Measurements from ENCODE around the gene LDLRAD3. TPM values are rescaled to one million over a fixed set of nuclear protein-coding genes. Genes with fewer than 3 reads are reported as not detected.

LDLRAD3 gene
- total RNA-seq, 1 donor = 3.9 TPM

DNA sequence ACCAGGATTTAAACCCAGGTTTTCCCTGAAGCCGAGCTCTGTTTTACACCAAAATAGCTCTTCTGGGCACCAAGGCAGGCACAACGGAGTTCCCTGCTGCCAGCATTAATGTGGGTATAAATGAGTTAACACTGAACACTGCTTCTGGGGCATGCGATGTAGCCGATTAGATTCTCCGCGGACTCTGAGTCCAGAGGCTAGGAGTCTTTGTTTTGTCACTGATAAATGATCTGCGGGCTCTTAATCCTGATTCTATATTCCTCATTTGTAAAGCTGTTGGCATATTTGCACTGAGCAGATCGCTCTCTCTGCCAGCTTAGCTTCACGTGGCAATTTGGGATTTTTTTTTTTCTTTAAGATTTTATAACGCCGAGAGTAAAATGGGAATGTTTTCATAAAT lies 16.8 kb upstream of the LDLRAD3 start:
- no peak for DNase-seq (ENCODE audit: low read depth)
- H3K4me3 ChIP-seq (ENCODE audit: low read depth, low read length) = no peak overlapping the region

DNA sequence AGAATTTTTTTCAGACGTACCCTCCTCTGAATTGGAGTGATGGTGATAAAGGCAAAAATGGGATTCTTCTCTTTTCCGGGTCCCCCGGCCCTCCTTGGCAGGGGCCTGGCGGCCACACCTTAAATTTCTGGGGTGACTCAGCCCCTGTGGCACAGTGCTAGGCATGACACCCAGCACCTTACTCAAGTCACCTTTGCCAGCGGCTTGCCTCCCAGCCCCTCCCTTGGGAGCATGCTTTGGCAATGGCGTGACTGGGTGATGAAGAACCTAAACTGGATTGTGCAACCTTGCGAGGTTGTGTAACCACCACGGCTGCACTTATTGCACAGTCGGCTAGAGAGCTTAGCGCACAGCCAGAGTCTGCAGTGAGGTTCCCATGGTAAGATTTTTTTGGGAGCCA lies 16.2 kb upstream of the LDLRAD3 start:
- peak; percentile 85 for DNase-seq (ENCODE audit: low read depth)
- TF ChIP-seq CTCF (IDR thresholded peaks at IDR 0.05; ENCODE audit: insufficient read depth, low read depth, low read length) = no peak
- H3K4me3 ChIP-seq (ENCODE audit: low read depth, low read length) = no peak overlapping the region

More for the DNA sequence above, 16.8 kb upstream of the LDLRAD3 start:
- TF ChIP-seq CTCF (IDR thresholded peaks at IDR 0.05; ENCODE audit: insufficient read depth, low read depth, low read length) = no peak

DNA sequence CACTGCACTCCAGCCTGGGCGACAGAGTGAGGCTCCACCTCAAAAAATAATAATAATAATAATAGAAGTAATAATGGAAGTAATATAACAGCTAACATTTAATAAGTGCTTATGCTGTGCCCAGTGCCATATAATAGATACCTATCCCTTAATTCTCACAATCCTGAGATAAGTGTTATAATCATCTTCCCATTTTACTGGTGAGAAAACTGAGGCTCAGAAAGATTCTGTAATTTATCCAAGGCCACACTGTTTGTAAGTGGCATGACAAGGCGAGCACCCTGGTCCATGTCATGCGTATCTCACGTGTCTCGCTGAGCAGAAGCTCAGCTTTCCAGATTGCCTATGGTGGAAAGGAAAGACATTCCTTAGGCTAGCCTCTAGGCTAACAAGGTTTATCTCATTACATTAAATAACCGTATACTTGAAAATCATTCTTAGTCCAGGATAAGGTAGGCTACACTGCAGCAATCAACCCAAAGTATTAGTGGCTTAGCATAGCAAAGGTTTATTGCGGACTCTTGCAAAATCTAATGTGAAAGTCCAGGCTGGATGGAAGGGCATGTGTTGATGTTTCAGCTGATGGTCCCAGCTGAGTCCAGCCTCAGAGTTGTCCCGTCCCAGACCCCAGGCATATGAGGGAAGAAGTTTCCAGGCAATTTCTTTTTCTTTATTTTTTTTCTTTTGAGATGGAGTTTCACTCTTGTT lies 15.0 kb upstream of the LDLRAD3 start:
- H3K4me3 ChIP-seq (ENCODE audit: low read depth, low read length) = no peak overlapping the region
- no peak for DNase-seq (ENCODE audit: low read depth)
- no peak for TF ChIP-seq CTCF (IDR thresholded peaks at IDR 0.05; ENCODE audit: insufficient read depth, low read depth, low read length)

DNA sequence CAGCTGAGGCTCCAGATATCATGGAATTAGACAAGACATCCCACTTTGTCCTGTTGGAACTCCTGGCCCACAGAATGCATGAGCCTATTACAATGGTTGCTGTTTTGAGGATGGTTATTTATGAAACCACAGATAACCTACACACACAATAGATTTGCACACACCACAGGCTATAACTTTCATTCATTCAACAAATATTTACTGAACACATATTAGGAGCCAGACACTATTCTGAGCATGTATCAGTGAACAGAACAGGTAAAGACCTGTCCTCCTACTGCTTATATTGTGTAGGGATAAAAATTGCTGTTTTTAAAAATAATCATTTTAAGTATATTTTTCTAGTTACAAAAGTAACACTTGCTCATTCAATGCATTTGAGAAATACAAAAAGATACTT lies 13.4 kb upstream of the LDLRAD3 start:
- DNase-seq (ENCODE audit: low read depth) = no peak
- TF ChIP-seq CTCF (IDR thresholded peaks at IDR 0.05; ENCODE audit: insufficient read depth, low read depth, low read length) = no peak
- no peak overlapping the region for H3K4me3 ChIP-seq (ENCODE audit: low read depth, low read length)

- H3K4me3 ChIP-seq (ENCODE audit: low read depth, low read length) = no peak overlapping the region
- no peak for TF ChIP-seq CTCF (IDR thresholded peaks at IDR 0.05; ENCODE audit: insufficient read depth, low read depth, low read length)
- no peak for DNase-seq (ENCODE audit: low read depth)
These were observed 11.7 kb upstream of the LDLRAD3 start for GRCh38 chr11:35932121-35932520.

- H3K4me3 ChIP-seq (ENCODE audit: low read depth, low read length) = no peak overlapping the region
- TF ChIP-seq CTCF (IDR thresholded peaks at IDR 0.05; ENCODE audit: insufficient read depth, low read depth, low read length) = no peak
- no peak for DNase-seq (ENCODE audit: low read depth)
These were observed 11.1 kb upstream of the LDLRAD3 start for GRCh38 chr11:35932681-35933319.

Measured in fibroblast of villous mesenchyme (primary cell).